CD14-positive monocyte (primary cell): ENCODE measurements around the gene IL10RB. TPM values are rescaled to one million over a fixed set of nuclear protein-coding genes. Genes with fewer than 3 reads are reported as not detected.

ENCODE experiments used
- DNase-seq, 3 donors: peaks; one replicate each; pipeline ENCODE4 v3.0.0-alpha.2; 2011 to 2022
- H2AFZ ChIP-seq: 2 replicates; pipeline ENCODE4 v1.6.0; 2012; ENCODE audit warnings: mild to moderate bottlenecking, low read depth, low read length, inconsistent platforms; ENCODE audit not compliant: insufficient read depth, poor library complexity, severe bottlenecking
- H3K27ac ChIP-seq, 2 donors: 1 replicate in 1 of 2; 2 replicates in 1 of 2; pipeline ENCODE4 v1.5.1; 2012 to 2013; ENCODE audit warnings: low read length in 2 of 2, control low read depth in 1 of 2, inconsistent platforms in 1 of 2, low read depth in 1 of 2, mild to moderate bottlenecking in 1 of 2
- H3K27me3 ChIP-seq, 2 donors: one replicate each; pipeline versions ENCODE4 v1.6.0 to v1.6.1; 2011 to 2013; ENCODE audit warnings: low read length in 2 of 2; ENCODE audit not compliant: control insufficient read depth in 2 of 2, insufficient read depth in 2 of 2
- H3K36me3 ChIP-seq, 2 donors: replicated peaks in 1 of 2; 1 replicate in 1 of 2; 2 replicates in 1 of 2; pipeline versions ENCODE4 v1.5.1 to v1.6.1; 2012 to 2013; ENCODE audit warnings: low read length in 2 of 2, control low read depth in 1 of 2, inconsistent platforms in 1 of 2, mild to moderate bottlenecking in 1 of 2; ENCODE audit not compliant: insufficient read depth in 2 of 2, control insufficient read depth in 1 of 2
- H3K4me1 ChIP-seq, 2 donors: 1 replicate in 1 of 2; 2 replicates in 1 of 2; pipeline versions ENCODE4 v1.5.1 to v1.6.1; 2012 to 2013; ENCODE audit warnings: low read length in 2 of 2, control low read depth in 1 of 2, inconsistent platforms in 1 of 2, mild to moderate bottlenecking in 1 of 2, moderate library complexity in 1 of 2; ENCODE audit not compliant: insufficient read depth in 2 of 2, control insufficient read depth in 1 of 2
- H3K4me2 ChIP-seq: replicated peaks from 2 replicates; pipeline ENCODE3; 2012; ENCODE audit warnings: low read length, moderate library complexity, mild to moderate bottlenecking; ENCODE audit not compliant: poor library complexity, severe bottlenecking; ENCODE audit errors: extremely low read depth
- H3K4me3 ChIP-seq, 3 experiments: fragments of 200-600 bp in 1 of 3; sonication (generic) in 1 of 3; replicated peaks in 1 of 3; 1 replicate in 2 of 3; 2 replicates in 1 of 3; pipeline ENCODE4 v1.5.1; 2011 to 2013; ENCODE audit warnings: low read length in 3 of 3, mild to moderate bottlenecking in 3 of 3, control low read depth in 2 of 3, low read depth in 2 of 3, inconsistent platforms in 1 of 3, moderate library complexity in 1 of 3
- H3K79me2 ChIP-seq: 2 replicates; pipeline ENCODE4 v1.6.0; 2012; ENCODE audit warnings: mild to moderate bottlenecking, control low read depth, inconsistent platforms, low read length, moderate library complexity; ENCODE audit not compliant: insufficient read depth
- H3K9ac ChIP-seq: 2 replicates; pipeline ENCODE4 v1.6.0; 2017; ENCODE audit warnings: low read length, mild to moderate bottlenecking; ENCODE audit not compliant: insufficient read depth, poor library complexity, severe bottlenecking
- H3K9me3 ChIP-seq, 2 donors: replicated peaks in 1 of 2; 1 replicate in 1 of 2; 2 replicates in 1 of 2; pipeline versions ENCODE4 v1.5.1 to v1.6.1; 2012 to 2013; ENCODE audit warnings: low read length in 2 of 2, control low read depth in 1 of 2; ENCODE audit not compliant: control insufficient read depth in 1 of 2, insufficient read depth in 1 of 2
- H4K20me1 ChIP-seq: 2 replicates; pipeline ENCODE4 v1.6.0; 2012; ENCODE audit warnings: mild to moderate bottlenecking, low read length, control low read depth, moderate library complexity; ENCODE audit not compliant: insufficient read depth
- H3K27ac Mint-ChIP-seq, 7 donors: one replicate each; pipeline ENCODE4 v1.8.0; 2020; ENCODE audit warnings: mild to moderate bottlenecking in 7 of 7, mixed read lengths in 7 of 7, moderate library complexity in 6 of 7, inconsistent platforms in 2 of 7
- H3K27me3 Mint-ChIP-seq, 3 donors: one replicate each; pipeline ENCODE4 v1.8.0; 2021 to 2022; ENCODE audit warnings: low read depth in 3 of 3, mild to moderate bottlenecking in 3 of 3, mixed read lengths in 3 of 3, moderate library complexity in 3 of 3, inconsistent platforms in 1 of 3
- H3K36me3 Mint-ChIP-seq, 2 donors: one replicate each; pipeline ENCODE4 v1.8.0; 2020; ENCODE audit warnings: mixed read lengths in 2 of 2, inconsistent platforms in 1 of 2, mild to moderate bottlenecking in 1 of 2
- H3K4me1 Mint-ChIP-seq: one replicate; pipeline ENCODE4 v1.8.0; 2020; ENCODE audit warnings: mild to moderate bottlenecking, mixed read lengths
- H3K4me3 Mint-ChIP-seq, 2 donors: one replicate each; pipeline ENCODE4 v1.8.0; 2020; ENCODE audit warnings: mild to moderate bottlenecking in 2 of 2, mixed read lengths in 2 of 2, moderate library complexity in 1 of 2
- H3K9me3 Mint-ChIP-seq, 7 donors: one replicate each; pipeline ENCODE4 v1.8.0; 2020 to 2022; ENCODE audit warnings: mixed read lengths in 7 of 7, mild to moderate bottlenecking in 6 of 7, moderate library complexity in 6 of 7, inconsistent platforms in 2 of 7
- CTCF ChIP-seq: fragments of 200-600 bp; IDR thresholded peaks from one replicate; pipeline ENCODE4 v1.8.0; 2022; ENCODE audit warnings: antibody characterized with exemption, mild to moderate bottlenecking
- WGBS: methylation state at CpG from one replicate; pipeline ENCODE4 v1.1.5; 2013; ENCODE audit warnings: missing lambda C conversion rate; ENCODE audit not compliant: insufficient coverage; 5-methylcytosine and 5-hydroxymethylcytosine counted together
- intact Hi-C, 2 donors: fragments of 100-400 bp; cut with micrococcal nuclease; formaldehyde crosslinking; loops; one replicate each; pipeline versions ENCODE4 v1.15.0 to v1.15.1; 2023
- polyA plus RNA-seq, 3 donors: library from polyadenylated mRNA; depleted of rRNA in 1 of 3; unstranded in 2 of 3; stranded (reverse) in 1 of 3; fragments of 300-500 nt in 2 of 3; fragments of >200 nt in 1 of 3; fragmentation: Illumina TruSeq in 2 of 3; gene quantifications; 1 replicate in 2 of 3; 2 replicates in 1 of 3; pipeline ENCODE4 v1.2.3, GENCODE V29; 2012 to 2021

IL10RB gene
- polyA plus RNA-seq, 3 donors = 79.0 to 225 (median 212) TPM

- no peak for TF ChIP-seq CTCF
- no peak overlapping the region for H3K4me2 ChIP-seq
- peaks cover 0 to 3% (median 2%) of the 10 kb centered on the region in 3 donors for H3K27me3 Mint-ChIP-seq
- H3K9me3 Mint-ChIP-seq = no peaks in the 10 kb centered on the region
- no peak overlapping the region for H3K4me3 Mint-ChIP-seq
- H3K27me3 ChIP-seq = no peaks in the 10 kb centered on the region
- H3K36me3 ChIP-seq = no peaks in the 10 kb centered on the region
- no peak overlapping the region for H3K9ac ChIP-seq
- no CpG with 5 or more reads among the region's 3 CpGs for WGBS
- peaks cover 9 to 12% of the 10 kb centered on the region in 2 donors for H3K36me3 Mint-ChIP-seq
- no peaks in the 10 kb centered on the region for H3K9me3 ChIP-seq
- peaks cover 38% of the 10 kb centered on the region for H3K79me2 ChIP-seq
- H3K27ac ChIP-seq = no peak overlapping the region
- H3K27ac Mint-ChIP-seq = no peak overlapping the region
- no peaks in the 10 kb centered on the region for H4K20me1 ChIP-seq
- H3K4me1 Mint-ChIP-seq = peaks cover 36% of the 10 kb centered on the region
- H2AFZ ChIP-seq = no peak overlapping the region
- intact Hi-C loops = no loop called here
- DNase-seq = no peak
- H3K4me3 ChIP-seq = no peak overlapping the region
- peaks cover 35 to 39% of the 10 kb centered on the region in 2 donors for H3K4me1 ChIP-seq
These were observed 37.7 kb upstream of the IL10RB start for GRCh38 chr21:33228455-33228854.

- Mint-ChIP-seq H3K4me3 (peak overlapping the region; percentile 68 to 74), H3K36me3 (peaks cover 13 to 15% of the 10 kb centered on the region in 2 donors), H3K9me3 (no peaks in the 10 kb centered on the region), H3K27ac (peak overlapping the region in 6 of 7 donors; percentile 21 to 87 (median 82)), H3K4me1 (peaks cover 42% of the 10 kb centered on the region), H3K27me3 (peaks cover 0 to 3% (median 2%) of the 10 kb centered on the region in 3 donors)
- Histone ChIP-seq H3K4me2 (peak overlapping the region; percentile 85), H3K9ac (peak overlapping the region; percentile 99), H3K9me3 (no peaks in the 10 kb centered on the region), H3K79me2 (peaks cover 45% of the 10 kb centered on the region), H3K27me3 (no peaks in the 10 kb centered on the region), H3K4me1 (peaks cover 37 to 47% of the 10 kb centered on the region in 2 donors), H3K4me3 (peak overlapping the region; percentile 9 to 99 (median 34)), H4K20me1 (peaks cover 2% of the 10 kb centered on the region), H2AFZ (no peak overlapping the region), H3K36me3 (no peaks in the 10 kb centered on the region), H3K27ac (peak overlapping the region in 1 of 2 donors; percentile 61)
- TF ChIP-seq CTCF = no peak
- 31% methylated on average over 9 of the region's 18 CpGs for WGBS
- intact Hi-C loops = no loop called here
- DNase-seq = no peak
These were observed 36.9 kb upstream of the IL10RB start for GRCh38 chr21:33229099-33229783.
